Ishikawa (cell line): Measurements from ENCODE around the gene BRI3.

ENCODE experiments used
- CEBPB ChIP-seq: IDR thresholded peaks from 2 replicates; pipeline ENCODE4 v1.6.1; 2012
- EP300 ChIP-seq: IDR thresholded peaks from 2 replicates; pipeline ENCODE4 v1.6.1; 2012; ENCODE audit warnings: borderline replicate concordance
- RAD21 ChIP-seq: IDR thresholded peaks from 2 replicates; pipeline ENCODE4 v1.6.1; 2012; ENCODE audit warnings: low read depth
- TEAD4 ChIP-seq: IDR thresholded peaks from 2 replicates; pipeline ENCODE4 v1.6.1; 2012

GRCh38 chr7:98291717-98292116 lies 10.2 kb downstream of the BRI3 start:
- TF ChIP-seq CEBPB: no peak
- no peak for TF ChIP-seq TEAD4
- TF ChIP-seq RAD21: no peak
- TF ChIP-seq EP300: no peak
